Urinary bladder (tissue), 4 donors: ENCODE results near the gene IDUA. TPM values are rescaled to one million over a fixed set of nuclear protein-coding genes. Genes with fewer than 3 reads are reported as not detected.
"Not testable (repeated sequence)": the region's sequence is repeated elsewhere in the genome, so short reads cannot be mapped to it uniquely, and the experiment has no call there.

Experiments
- DNase-seq: peaks from one replicate; pipeline ENCODE4 v3.0.0-alpha.2; 2015; ENCODE audit errors: extremely low spot score
- H3K27ac ChIP-seq: one replicate; pipeline ENCODE4 v1.5.1; 2013; ENCODE audit warnings: low read depth, mild to moderate bottlenecking, moderate library complexity
- H3K36me3 ChIP-seq: one replicate; pipeline ENCODE4 v1.6.1; 2013; ENCODE audit warnings: mild to moderate bottlenecking, moderate library complexity; ENCODE audit not compliant: insufficient read depth
- H3K4me1 ChIP-seq: one replicate; pipeline ENCODE4 v1.6.1; 2013; ENCODE audit warnings: mild to moderate bottlenecking, moderate library complexity; ENCODE audit not compliant: insufficient read depth
- H3K4me3 ChIP-seq: one replicate; pipeline ENCODE4 v1.5.1; 2013; ENCODE audit warnings: low read depth, low read length
- WGBS: extraction: QIAGEN DNeasy Blood & Tissue Kit; methylation state at CpG from one replicate; pipeline ENCODE4 v1.1.7; 2013; 5-methylcytosine and 5-hydroxymethylcytosine counted together
- polyA plus RNA-seq: library from polyadenylated mRNA; stranded (reverse); fragments of 200-250 nt; gene quantifications from one replicate; pipeline ENCODE4 v1.2.3, GENCODE V29; 2013
- total RNA-seq: library from RNA; depleted of rRNA; stranded (reverse); fragments of >200 nt; gene quantifications from one replicate; pipeline ENCODE4 v1.2.3, GENCODE V29; 2014
- donor health status: healthy with polysubstance abuse.
- donor health status: healthy.

The IDUA gene
- 7.9 TPM for total RNA-seq
- polyA plus RNA-seq = 18.2 TPM

DNA sequence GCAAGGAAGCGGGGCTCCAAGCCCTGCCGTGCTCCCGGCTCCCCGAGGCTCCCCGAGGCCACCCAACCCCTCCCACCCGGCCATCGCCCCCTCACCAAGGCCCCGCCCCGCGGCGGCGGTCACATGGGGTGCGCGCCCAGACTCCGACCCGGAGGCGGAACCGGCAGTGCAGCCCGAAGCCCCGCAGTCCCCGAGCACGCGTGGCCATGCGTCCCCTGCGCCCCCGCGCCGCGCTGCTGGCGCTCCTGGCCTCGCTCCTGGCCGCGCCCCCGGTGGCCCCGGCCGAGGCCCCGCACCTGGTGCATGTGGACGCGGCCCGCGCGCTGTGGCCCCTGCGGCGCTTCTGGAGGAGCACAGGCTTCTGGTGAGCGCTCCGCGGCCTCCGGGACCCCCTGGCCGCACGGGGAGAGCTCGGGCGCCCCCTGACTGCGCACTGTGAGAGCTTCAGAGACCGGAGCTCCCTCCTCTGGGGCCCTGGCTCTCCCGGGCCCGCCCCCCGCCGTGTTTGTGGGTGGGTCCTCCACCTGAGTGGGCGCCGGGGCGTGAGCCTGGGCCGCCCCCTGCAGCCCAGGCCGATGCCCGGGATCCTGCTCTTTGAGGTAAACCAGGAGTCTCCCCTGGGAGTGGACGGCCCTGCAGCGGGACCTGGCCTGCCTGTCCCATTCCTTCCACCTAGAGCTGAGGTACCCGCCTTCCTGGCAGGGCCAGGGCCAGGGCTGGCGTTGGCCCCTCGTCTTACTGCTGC, at the start of gene IDUA:
Gene IDUA (plus strand): TSS at position 166 of the 745 bp plus-strand sequence. CDS start 41 bp downstream, at position 207.
- H3K36me3 ChIP-seq = no peaks in the 10 kb centered on the region
- peak; percentile 53 for DNase-seq
- peak within 1 kb of the TSS; percentile 6 for H3K27ac ChIP-seq
- WGBS = under 1% methylated on average over 69 of the region's 69 CpGs
- peaks cover 2% of the 10 kb centered on the region for H3K4me1 ChIP-seq
- H3K4me3 ChIP-seq = peak within 1 kb of the TSS; percentile 72

DNA sequence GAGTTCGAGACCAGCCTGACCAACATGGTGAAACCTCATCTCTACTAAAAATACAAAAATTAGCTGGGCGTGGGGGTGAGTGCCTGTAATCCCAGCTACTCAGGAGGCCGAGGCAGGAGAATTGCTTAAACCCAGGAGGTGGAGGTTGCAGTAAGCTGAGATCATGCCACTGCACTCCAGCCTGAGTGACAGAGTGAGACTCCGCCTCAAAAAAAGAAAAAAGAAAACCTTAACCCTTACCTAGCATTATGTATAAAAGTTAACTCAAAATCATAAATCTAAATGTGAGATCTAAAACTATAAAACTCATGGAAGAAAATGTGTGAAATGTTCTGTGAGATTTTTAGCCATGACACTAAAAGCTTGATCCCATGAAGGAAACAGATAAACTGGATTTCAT, 47.3 kb upstream of the IDUA start:
- not testable (repeated sequence) for H3K27ac ChIP-seq, H3K36me3 ChIP-seq, H3K4me1 ChIP-seq, DNase-seq, H3K4me3 ChIP-seq
- 83% methylated on average over 4 of the region's 4 CpGs for WGBS

DNA sequence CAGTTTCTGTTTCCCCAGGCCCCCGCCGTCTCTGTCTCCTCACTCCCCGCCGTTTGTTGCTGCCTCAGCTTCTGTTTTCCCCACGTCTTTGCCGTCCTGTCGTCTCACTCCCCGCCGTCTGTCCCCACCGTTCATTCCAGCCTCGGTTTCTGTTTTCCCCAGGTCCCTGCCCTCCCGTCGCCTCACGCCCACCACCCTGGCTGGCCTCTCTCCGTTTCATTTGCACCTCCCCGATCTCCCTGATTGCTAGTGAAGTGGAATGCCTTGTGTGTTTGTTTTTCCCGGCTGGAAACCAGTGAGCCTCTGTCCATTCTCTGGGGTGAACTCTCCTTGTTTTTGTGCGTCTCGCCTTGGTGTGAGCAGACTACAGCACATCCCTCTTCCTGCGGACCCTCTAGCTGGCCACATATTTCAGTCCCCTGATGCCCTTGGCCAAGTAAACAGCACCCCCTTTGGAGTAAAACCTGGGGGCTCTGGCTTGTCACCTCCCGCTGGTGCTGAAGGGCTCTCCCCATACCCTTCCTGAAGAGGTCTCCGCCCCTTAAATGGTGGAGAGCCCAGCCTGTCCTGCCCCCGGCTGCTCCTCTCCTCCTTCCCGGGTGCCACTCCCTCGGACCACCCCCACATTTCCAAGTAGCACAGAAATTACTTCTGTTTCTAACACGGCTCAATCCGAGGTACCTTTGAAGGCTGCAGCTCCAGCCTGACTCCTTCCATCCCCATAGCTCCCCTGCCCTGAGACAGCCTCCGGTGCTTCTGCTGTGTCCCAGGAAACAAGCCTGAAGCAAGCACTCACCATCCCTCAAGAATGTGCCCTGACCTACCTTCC, 41.4 kb upstream of the IDUA start:
- no peak overlapping the region for H3K4me3 ChIP-seq
- no peaks in the 10 kb centered on the region for H3K36me3 ChIP-seq
- no peaks in the 10 kb centered on the region for H3K4me1 ChIP-seq
- DNase-seq = no peak
- WGBS = 57% methylated on average over 28 of the region's 28 CpGs
- H3K27ac ChIP-seq = no peak overlapping the region

DNA sequence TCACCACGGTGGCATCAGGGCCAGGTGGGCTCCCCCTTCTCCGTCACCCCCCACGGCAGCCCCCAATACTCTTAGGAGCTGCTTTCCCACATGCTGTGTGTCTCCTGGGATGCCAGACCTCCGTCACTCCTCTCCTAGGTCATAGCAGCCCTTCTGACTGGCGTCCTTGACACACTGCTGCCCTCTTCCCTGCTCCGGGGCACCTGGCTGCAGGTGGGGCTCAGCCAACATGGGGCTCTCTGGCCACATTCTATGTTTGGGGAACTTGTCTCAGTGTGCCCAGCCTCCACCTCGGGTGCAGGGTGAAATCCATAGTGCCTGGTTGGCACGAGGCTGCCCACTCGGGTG, 40.8 kb upstream of the IDUA start:
- Histone ChIP-seq H3K4me1 (no peaks in the 10 kb centered on the region), H3K27ac (no peak overlapping the region), H3K4me3 (no peak overlapping the region), H3K36me3 (no peaks in the 10 kb centered on the region)
- DNase-seq = no peak
- 80% methylated on average over 9 of the region's 9 CpGs for WGBS

DNA sequence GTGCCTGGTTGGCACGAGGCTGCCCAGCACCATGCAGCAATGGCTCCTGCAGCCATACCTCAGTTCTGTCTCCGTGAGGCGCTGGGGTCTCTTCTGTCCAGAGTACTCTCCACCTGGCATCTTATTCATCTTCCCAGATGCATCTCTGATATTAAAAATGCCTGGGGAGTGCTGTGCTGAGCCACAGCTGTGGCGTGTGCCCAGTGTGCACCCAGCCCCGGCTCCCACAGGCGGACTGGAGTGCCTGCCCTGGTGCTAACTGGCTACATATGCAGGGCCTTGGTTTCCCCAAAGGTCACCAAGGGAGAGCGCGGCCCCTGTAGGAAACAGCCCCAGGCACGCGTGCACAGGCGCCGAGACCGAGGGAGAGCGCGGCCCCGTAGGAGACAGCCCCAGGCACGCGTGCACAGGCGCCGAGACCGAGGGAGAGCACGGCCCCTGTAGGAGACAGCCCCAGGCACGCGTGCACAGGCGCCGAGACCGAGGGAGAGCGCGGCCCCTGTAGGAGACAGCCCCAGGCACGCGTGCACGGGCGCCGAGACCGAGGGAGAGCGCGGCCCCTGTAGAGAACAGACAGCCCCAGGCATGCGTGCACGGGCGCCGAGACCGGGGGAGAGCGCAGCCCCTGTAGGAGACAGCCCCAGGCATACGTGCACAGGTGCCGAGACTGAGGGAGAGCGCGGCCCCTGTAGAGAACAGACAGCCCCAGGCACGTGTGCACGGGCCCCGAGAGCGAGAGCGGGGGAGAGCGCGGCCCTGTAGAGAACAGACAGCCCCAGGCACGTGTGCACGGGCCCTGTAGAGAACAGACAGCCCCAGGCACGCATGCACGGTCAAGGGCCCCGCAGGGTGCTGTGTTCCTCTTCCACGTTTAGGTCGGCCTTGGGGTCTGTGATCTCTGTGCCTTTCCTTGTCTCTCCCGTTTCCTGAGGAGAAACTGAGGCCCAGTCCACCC, 40.0 kb upstream of the IDUA start:
- DNase-seq = no peak
- Histone ChIP-seq H3K27ac (no peak overlapping the region), H3K36me3 (no peaks in the 10 kb centered on the region), H3K4me1 (no peaks in the 10 kb centered on the region), H3K4me3 (no peak overlapping the region)
- 66% methylated on average over 62 of the region's 62 CpGs for WGBS

DNA sequence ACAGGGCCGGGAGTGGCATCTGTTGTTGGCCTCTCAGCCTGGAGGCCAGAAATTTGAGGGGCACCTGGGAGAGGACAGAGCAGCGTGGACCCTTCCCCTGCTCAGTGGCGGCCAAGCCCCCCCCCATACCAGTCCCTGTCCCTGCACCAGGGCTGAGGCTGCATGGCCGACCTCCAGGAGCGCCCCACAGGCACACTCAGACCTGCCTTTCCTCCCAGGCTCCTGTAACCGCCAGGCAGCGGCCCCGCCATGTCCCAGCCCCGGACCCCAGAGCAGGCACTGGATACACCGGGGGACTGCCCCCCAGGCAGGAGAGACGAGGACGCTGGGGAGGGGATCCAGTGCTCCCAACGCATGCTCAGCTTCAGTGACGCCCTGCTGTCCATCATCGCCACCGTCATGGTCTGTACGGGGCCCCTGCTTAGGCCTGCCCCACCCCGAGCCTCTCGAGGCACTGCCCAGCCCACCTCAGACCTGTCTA, 39.3 kb upstream of the IDUA start:
- Histone ChIP-seq H3K27ac (no peak overlapping the region), H3K36me3 (no peaks in the 10 kb centered on the region), H3K4me3 (no peak overlapping the region), H3K4me1 (no peaks in the 10 kb centered on the region)
- DNase-seq = no peak
- 91% methylated on average over 19 of the region's 19 CpGs for WGBS

DNA sequence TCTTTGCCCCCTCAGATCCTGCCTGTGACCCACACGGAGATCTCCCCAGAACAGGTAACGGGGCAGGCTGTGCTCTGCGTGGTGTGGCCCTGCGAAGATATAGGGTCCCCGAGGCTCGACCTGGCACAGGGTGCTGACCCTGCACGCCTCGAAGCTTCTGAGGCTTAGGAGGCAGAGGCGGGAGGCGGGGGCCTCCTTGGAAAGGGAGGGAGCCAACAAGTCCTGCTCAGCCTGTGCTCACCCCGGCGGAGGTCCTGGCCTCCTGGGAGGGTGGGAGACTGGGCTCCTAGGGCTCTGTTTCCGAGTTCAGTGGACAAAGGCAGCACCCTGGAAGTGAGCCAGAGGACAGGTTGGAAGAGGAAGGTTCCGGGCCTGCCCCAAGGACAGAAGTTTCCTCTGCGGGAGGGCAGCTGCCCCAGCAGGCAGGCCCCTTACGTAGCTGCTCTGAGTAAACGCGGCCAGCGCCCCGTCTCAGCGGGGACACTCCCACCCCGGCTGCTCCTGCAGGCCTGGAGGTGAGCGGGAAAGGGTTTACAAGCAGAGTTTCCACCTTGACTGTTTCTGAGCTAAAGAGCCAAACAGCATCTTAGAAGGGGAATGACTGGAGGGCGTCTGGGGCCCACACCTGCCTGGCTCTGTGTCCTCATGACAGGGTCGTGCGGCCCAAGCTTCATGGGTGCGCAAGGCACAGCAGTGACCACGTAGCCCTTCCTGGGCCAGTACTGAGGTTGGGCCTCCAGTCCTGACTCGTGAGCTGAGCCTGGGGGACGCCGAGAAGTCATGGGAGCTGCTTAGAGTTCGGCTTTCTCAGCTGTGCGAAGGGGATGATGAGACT, 38.5 kb upstream of the IDUA start:
- no peak for DNase-seq
- H3K36me3 ChIP-seq = peaks cover 3% of the 10 kb centered on the region
- no peaks in the 10 kb centered on the region for H3K4me1 ChIP-seq
- H3K27ac ChIP-seq = no peak overlapping the region
- 76% methylated on average over 33 of the region's 33 CpGs for WGBS
- H3K4me3 ChIP-seq = no peak overlapping the region

DNA sequence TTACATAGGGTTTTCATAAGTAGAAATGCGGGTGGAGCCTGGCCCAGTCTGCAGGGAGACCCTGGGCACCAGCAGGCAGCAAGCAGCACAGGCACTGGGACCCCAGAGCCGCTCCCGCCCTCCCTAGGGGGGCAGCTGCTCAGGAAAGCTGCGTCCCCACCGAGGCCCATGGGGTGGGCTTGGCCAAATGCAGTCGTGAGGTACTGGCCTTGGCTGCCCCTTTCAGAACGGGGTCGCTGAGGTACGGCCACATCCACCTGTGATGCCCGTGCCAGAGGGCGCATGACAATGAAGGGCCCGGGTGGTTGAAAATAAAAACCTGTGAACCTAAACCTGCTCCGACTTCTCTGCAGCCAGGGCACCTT, 37.9 kb upstream of the IDUA start:
- H3K36me3 ChIP-seq = peaks cover 3% of the 10 kb centered on the region

DNA sequence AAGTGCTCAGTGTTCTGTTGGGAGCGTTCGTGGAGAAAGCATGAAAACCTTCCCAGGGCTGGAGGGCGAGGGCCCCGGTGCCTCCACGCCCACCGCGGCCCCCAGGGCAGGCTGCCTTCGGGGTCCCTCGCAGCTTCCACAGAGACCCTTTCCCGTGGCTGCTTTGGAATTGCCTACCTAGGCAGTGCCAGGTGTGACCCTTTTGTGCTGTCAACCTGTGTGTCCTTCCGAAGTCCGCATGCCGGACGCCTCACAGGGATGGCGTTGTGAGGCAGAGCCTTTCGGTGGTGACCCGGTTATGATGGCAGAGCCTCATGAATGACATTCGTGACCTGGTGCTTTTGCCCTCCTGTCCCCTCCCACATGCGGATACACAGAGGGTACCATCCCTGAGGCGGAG, 37.2 kb upstream of the IDUA start:
- DNase-seq = no peak
- Histone ChIP-seq H3K4me1 (no peaks in the 10 kb centered on the region), H3K36me3 (peaks cover 3% of the 10 kb centered on the region), H3K4me3 (no peak overlapping the region), H3K27ac (no peak overlapping the region)
- WGBS = 92% methylated on average over 20 of the region's 20 CpGs

More for the DNA sequence above, 37.9 kb upstream of the IDUA start:
- 88% methylated on average over 13 of the region's 13 CpGs for WGBS
- Histone ChIP-seq H3K27ac (no peak overlapping the region), H3K4me3 (no peak overlapping the region), H3K4me1 (no peaks in the 10 kb centered on the region)
- DNase-seq = no peak

DNA sequence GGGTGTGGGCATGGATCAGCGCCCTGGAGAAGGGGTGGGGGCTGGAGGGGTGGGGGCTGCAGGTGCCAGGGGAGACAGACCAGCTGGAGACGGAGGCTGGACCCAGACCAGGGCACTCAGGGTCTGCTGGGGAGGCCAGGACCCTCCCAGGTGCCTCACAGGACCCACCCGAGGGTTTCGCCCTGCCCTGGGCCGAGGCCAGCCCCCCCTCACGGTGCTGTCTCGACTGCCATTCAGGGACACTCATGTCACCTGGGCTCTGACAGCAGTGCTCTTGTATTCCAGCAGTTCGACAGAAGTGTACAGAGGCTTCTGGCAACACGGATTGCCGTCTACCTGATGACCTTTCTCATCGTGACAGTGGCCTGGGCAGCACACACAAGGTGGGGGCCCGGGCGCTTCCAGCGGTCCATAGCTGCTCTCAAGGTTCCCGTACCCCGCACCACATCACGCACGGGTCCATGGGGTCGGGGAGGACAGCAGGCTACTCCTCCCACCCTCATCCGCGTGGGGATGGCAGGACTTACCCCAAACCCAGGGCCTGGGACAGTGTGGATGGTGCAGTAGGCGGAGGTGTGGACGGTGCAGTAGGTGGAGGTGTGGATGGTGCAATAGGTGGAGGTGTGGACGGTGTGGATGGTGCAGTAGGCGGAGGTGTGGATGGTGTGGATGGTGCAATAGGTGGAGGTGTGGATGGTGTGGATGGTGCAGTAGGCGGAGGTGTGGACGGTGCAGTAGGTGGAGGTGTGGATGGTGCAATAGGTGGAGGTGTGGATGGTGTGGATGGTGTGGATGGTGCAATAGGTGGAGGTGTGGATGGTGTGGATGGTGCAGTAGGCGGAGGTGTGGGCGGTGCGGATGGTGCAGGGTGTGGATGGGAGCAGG, 36.5 kb upstream of the IDUA start:
- 91% methylated on average over 30 of the region's 30 CpGs for WGBS
- DNase-seq = no peak
- H3K4me1 ChIP-seq = no peaks in the 10 kb centered on the region
- H3K4me3 ChIP-seq = no peak overlapping the region
- H3K27ac ChIP-seq = no peak overlapping the region
- peaks cover 3% of the 10 kb centered on the region for H3K36me3 ChIP-seq

DNA sequence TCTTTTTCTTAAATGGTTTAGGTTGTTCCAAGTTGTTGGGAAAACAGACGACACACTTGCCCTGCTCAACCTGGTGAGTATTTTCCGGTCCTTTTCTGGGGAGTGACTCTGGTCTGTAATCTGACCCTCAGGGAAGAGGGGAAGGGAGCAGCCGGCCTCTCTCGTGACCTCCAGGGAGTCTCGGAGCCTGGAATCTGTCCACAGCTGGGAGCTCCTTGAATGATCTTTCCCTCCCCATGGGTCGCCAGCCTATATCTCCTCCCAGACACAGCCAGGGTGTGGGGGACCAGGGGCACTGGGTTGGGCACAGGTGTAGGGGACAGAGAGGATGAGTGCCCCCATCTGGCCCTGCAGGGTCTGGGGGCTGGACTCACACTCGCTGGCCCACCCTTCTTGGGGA, 35.7 kb upstream of the IDUA start:
- Histone ChIP-seq H3K27ac (no peak overlapping the region), H3K4me1 (no peaks in the 10 kb centered on the region), H3K36me3 (peaks cover 3% of the 10 kb centered on the region), H3K4me3 (no peak overlapping the region)
- 69% methylated on average over 7 of the region's 7 CpGs for WGBS
- no peak for DNase-seq
